ENCODE results near the gene PPP1CB.

The PPP1CB gene

DNA sequence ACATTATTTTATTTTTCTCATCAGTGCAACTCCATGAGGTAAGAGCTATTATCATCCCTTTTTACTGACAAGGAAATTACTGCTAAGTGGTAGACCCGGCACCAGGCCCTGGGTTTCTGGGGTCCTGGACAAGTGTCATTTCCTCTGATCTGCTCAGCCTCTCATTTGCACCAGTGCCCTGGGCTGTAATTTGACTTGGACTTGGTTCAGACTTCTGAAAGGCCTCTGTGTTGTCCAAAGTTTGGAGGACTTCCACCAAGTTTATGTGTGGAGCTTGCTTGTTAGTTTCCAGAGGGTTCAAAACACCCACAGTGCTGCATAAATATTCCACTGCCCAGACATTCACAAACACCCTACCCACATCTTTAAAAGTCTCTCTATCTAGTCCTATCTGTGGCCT, 44.0 kb upstream of the PPP1CB start:
- Histone ChIP-seq H3K4me1 (ENCODE audit: control insufficient read depth, insufficient read depth, low read length) (no peaks in the 10 kb centered on the region), H3K4me3 (ENCODE audit: low read depth, low read length) (no peak overlapping the region), H3K36me3 (ENCODE audit: control insufficient read depth in 2 of 2, insufficient read depth in 1 of 2, low read length in 2 of 2) (no peaks in the 10 kb centered on the region), H3K27ac (ENCODE audit: extremely low read depth, low read depth, low read length) (no peak overlapping the region), H3K9me3 (ENCODE audit: control insufficient read depth, insufficient read depth, low read depth, low read length) (no peaks in the 10 kb centered on the region; the same call in 1 of the 2 replicates)
- ChIA-PET CTCF (no interaction called here), POLR2A (no interaction called here)
- no peak for TF ChIP-seq KLF9 (tag by site-specific recombination; IDR thresholded peaks at IDR 0.05; ENCODE audit: low read depth)
- TF ChIP-seq, protein P1, sequence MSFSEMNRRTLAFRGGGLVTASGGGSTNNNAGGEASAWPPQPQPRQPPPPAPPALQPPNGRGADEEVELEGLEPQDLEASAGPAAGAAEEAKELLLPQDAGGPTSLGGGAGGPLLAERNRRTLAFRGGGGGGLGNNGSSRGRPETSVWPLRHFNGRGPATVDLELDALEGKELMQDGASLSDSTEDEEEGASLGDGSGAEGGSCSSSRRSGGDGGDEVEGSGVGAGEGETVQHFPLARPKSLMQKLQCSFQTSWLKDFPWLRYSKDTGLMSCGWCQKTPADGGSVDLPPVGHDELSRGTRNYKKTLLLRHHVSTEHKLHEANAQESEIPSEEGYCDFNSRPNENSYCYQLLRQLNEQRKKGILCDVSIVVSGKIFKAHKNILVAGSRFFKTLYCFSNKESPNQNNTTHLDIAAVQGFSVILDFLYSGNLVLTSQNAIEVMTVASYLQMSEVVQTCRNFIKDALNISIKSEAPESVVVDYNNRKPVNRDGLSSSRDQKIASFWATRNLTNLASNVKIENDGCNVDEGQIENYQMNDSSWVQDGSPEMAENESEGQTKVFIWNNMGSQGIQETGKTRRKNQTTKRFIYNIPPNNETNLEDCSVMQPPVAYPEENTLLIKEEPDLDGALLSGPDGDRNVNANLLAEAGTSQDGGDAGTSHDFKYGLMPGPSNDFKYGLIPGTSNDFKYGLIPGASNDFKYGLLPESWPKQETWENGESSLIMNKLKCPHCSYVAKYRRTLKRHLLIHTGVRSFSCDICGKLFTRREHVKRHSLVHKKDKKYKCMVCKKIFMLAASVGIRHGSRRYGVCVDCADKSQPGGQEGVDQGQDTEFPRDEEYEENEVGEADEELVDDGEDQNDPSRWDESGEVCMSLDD (tag by site-specific recombination; IDR thresholded peaks at IDR 0.05), result no peak
- TF ChIP-seq ZSCAN30 (tag by site-specific recombination; IDR thresholded peaks at IDR 0.05), result no peak
- TF ChIP-seq, protein P2, sequence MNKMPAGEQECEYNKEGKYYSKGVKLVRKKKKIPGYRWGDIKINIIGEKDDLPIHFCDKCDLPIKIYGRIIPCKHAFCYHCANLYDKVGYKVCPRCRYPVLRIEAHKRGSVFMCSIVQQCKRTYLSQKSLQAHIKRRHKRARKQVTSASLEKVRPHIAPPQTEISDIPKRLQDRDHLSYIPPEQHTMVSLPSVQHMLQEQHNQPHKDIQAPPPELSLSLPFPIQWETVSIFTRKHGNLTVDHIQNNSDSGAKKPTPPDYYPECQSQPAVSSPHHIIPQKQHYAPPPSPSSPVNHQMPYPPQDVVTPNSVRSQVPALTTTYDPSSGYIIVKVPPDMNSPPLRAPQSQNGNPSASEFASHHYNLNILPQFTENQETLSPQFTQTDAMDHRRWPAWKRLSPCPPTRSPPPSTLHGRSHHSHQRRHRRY (tag by site-specific recombination; IDR thresholded peaks at IDR 0.05), result no peak
- no peak for TF ChIP-seq HOXD13 (CRISPR knock-in tag; IDR thresholded peaks at IDR 0.05; ENCODE audit: borderline replicate concordance)
- no peak for TF ChIP-seq ZNF311 (tag by site-specific recombination; IDR thresholded peaks at IDR 0.05; ENCODE audit: borderline replicate concordance)
- TF ChIP-seq SP7 (tag by site-specific recombination; IDR thresholded peaks at IDR 0.05), result no peak
- no peak for TF ChIP-seq ZBTB26 (tag by site-specific recombination; optimal IDR thresholded peaks at IDR 0.05)
- TF ChIP-seq ZBTB21 (tag by site-specific recombination; IDR thresholded peaks at IDR 0.05), result no peak

GRCh38 chr2:28709101-28709500, 42.5 kb upstream of the PPP1CB start:
- TF ChIP-seq, protein P3, sequence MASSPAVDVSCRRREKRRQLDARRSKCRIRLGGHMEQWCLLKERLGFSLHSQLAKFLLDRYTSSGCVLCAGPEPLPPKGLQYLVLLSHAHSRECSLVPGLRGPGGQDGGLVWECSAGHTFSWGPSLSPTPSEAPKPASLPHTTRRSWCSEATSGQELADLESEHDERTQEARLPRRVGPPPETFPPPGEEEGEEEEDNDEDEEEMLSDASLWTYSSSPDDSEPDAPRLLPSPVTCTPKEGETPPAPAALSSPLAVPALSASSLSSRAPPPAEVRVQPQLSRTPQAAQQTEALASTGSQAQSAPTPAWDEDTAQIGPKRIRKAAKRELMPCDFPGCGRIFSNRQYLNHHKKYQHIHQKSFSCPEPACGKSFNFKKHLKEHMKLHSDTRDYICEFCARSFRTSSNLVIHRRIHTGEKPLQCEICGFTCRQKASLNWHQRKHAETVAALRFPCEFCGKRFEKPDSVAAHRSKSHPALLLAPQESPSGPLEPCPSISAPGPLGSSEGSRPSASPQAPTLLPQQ (tag by site-specific recombination; IDR thresholded peaks at IDR 0.05), result no peak
- peak; percentile 59; the same call in 1 of the 2 replicates for TF ChIP-seq SP7 (tag by site-specific recombination; IDR thresholded peaks at IDR 0.05)
- ChIA-PET POLR2A (no interaction called here), CTCF (interaction anchor here (0.7 kb wide), 1 partner anchor 114 kb away, joined by 3 read pairs; no protein-coding TSS in a partner anchor)
- no peak overlapping the region for H3K27ac ChIP-seq (ENCODE audit: extremely low read depth, low read depth, low read length)
- no peaks in the 10 kb centered on the region; the same call in 1 of the 2 replicates for H3K9me3 ChIP-seq (ENCODE audit: control insufficient read depth, insufficient read depth, low read depth, low read length)
- no peaks in the 10 kb centered on the region for H3K4me1 ChIP-seq (ENCODE audit: control insufficient read depth, insufficient read depth, low read length)
- H3K36me3 ChIP-seq (ENCODE audit: control insufficient read depth in 2 of 2, insufficient read depth in 1 of 2, low read length in 2 of 2), result no peaks in the 10 kb centered on the region
- H3K4me3 ChIP-seq (ENCODE audit: low read depth, low read length), result no peak overlapping the region

- Histone ChIP-seq H3K36me3 (ENCODE audit: control insufficient read depth in 2 of 2, insufficient read depth in 1 of 2, low read length in 2 of 2) (no peaks in the 10 kb centered on the region), H3K9me3 (ENCODE audit: control insufficient read depth, insufficient read depth, low read depth, low read length) (no peaks in the 10 kb centered on the region; the same call in 1 of the 2 replicates), H3K4me3 (ENCODE audit: low read depth, low read length) (no peak overlapping the region), H3K27ac (ENCODE audit: extremely low read depth, low read depth, low read length) (no peak overlapping the region), H3K4me1 (ENCODE audit: control insufficient read depth, insufficient read depth, low read length) (no peaks in the 10 kb centered on the region)
- POLR2A ChIA-PET, result no interaction called here
- CTCF ChIA-PET, result interaction anchor here (0.8 kb wide), 1 partner anchor 116 kb away, joined by 4 read pairs; no protein-coding TSS in a partner anchor
- TF ChIP-seq ZNF639 (tag by site-specific recombination; IDR thresholded peaks at IDR 0.05), result no peak
- TF ChIP-seq, protein P4, sequence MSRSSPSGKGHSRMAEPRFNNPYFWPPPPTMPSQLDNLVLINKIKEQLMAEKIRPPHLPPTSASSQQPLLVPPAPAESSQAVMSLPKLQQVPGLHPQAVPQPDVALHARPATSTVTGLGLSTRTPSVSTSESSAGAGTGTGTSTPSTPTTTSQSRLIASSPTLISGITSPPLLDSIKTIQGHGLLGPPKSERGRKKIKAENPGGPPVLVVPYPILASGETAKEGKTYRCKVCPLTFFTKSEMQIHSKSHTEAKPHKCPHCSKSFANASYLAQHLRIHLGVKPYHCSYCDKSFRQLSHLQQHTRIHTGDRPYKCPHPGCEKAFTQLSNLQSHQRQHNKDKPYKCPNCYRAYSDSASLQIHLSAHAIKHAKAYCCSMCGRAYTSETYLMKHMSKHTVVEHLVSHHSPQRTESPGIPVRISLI (tag by site-specific recombination; IDR thresholded peaks at IDR 0.05), result no peak
- TF ChIP-seq ZNF248 (tag by site-specific recombination; IDR thresholded peaks at IDR 0.05), result no peak
- TF ChIP-seq IKZF3 (tag by site-specific recombination; IDR thresholded peaks at IDR 0.05), result no peak
- TF ChIP-seq ZNF24 (tag by site-specific recombination; IDR thresholded peaks at IDR 0.05), result no peak
- TF ChIP-seq TRIM28 (IDR thresholded peaks at IDR 0.05; ENCODE audit: borderline replicate concordance, low read length), result no peak
- TF ChIP-seq ZNF184 (tag by site-specific recombination; IDR thresholded peaks at IDR 0.05), result no peak
- TF ChIP-seq, protein P5, sequence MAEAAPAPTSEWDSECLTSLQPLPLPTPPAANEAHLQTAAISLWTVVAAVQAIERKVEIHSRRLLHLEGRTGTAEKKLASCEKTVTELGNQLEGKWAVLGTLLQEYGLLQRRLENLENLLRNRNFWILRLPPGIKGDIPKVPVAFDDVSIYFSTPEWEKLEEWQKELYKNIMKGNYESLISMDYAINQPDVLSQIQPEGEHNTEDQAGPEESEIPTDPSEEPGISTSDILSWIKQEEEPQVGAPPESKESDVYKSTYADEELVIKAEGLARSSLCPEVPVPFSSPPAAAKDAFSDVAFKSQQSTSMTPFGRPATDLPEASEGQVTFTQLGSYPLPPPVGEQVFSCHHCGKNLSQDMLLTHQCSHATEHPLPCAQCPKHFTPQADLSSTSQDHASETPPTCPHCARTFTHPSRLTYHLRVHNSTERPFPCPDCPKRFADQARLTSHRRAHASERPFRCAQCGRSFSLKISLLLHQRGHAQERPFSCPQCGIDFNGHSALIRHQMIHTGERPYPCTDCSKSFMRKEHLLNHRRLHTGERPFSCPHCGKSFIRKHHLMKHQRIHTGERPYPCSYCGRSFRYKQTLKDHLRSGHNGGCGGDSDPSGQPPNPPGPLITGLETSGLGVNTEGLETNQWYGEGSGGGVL (tag by site-specific recombination; IDR thresholded peaks at IDR 0.05), result no peak
- TF ChIP-seq BCL11B (tag by site-specific recombination; IDR thresholded peaks at IDR 0.05; ENCODE audit: low read depth), result no peak
Observed at GRCh38 chr2:28710545-28710944, 41.1 kb upstream of the PPP1CB start.

Measured in HEK293 (cell line).